Heart right ventricle (tissue), 16 donors: ENCODE measurements around the gene GXYLT1. TPM values are rescaled to one million over a fixed set of nuclear protein-coding genes. Genes with fewer than 3 reads are reported as not detected.
"Not testable (repeated sequence)": the region's sequence is repeated elsewhere in the genome, so short reads cannot be mapped to it uniquely, and the experiment has no call there.

Source experiments
- ATAC-seq, 8 donors: fragments of 200-7000 bp; cut with Tn5 transposase; one replicate each; pipeline ENCODE4 v1.9.1; 2020; ENCODE audit warnings: mild to moderate bottlenecking in 8 of 8, moderate library complexity in 8 of 8, moderate number of reproducible peaks in 1 of 8
- DNase-seq, 2 donors: peaks; one replicate each; pipeline ENCODE4 v3.0.0-alpha.2; 2020
- H3K27ac ChIP-seq, 10 donors: fragments of 200-600 bp; sonication (generic) in 2 of 10; one replicate each; pipeline versions ENCODE4 v1.5.0 to v1.8.0; 2020 to 2022; ENCODE audit warnings: mild to moderate bottlenecking in 3 of 10
- H3K27me3 ChIP-seq, 7 donors: fragments of 200-600 bp; one replicate each; pipeline ENCODE4 v1.8.0; 2021 to 2022; ENCODE audit warnings: mild to moderate bottlenecking in 2 of 7
- H3K36me3 ChIP-seq, 9 donors: fragments of 200-600 bp; sonication (generic) in 1 of 9; one replicate each; pipeline versions ENCODE4 v1.5.0 to v1.8.0; 2020 to 2022; ENCODE audit warnings: mild to moderate bottlenecking in 2 of 9
- H3K4me1 ChIP-seq, 9 donors: fragments of 200-600 bp; sonication (generic) in 1 of 9; one replicate each; pipeline versions ENCODE4 v1.5.0 to v1.8.0; 2020 to 2022; ENCODE audit warnings: mild to moderate bottlenecking in 4 of 9
- H3K4me3 ChIP-seq, 10 donors: fragments of 200-600 bp; sonication (generic) in 2 of 10; one replicate each; pipeline versions ENCODE4 v1.5.0 to v1.8.0; 2020 to 2022; ENCODE audit warnings: mild to moderate bottlenecking in 7 of 10, moderate library complexity in 2 of 10
- H3K9me3 ChIP-seq, 11 donors: fragments of 200-600 bp in 10 of 11; sonication (generic) in 2 of 11; one replicate each; pipeline versions ENCODE4 v1.5.0 to v1.8.0; 2013 to 2022; ENCODE audit warnings: mild to moderate bottlenecking in 2 of 11, control low read depth in 1 of 11, moderate library complexity in 1 of 11
- CTCF ChIP-seq, 9 donors: fragments of 200-600 bp; sonication (generic) in 2 of 9; IDR thresholded peaks; one replicate each; pipeline versions ENCODE4 v1.5.0 to v1.8.0; 2021 to 2022; ENCODE audit warnings: antibody characterized with exemption in 9 of 9, mild to moderate bottlenecking in 5 of 9, moderate library complexity in 1 of 9
- WGBS, 2 donors: extraction: QIAGEN DNeasy Blood & Tissue Kit; methylation state at CpG; one replicate each; pipeline ENCODE4 v1.1.7; 2013; ENCODE audit warnings: inconsistent platforms in 1 of 2; 5-methylcytosine and 5-hydroxymethylcytosine counted together
- intact Hi-C, 10 donors: fragments of 100-400 bp; cut with DNase I; formaldehyde crosslinking; loops; one replicate each; pipeline versions ENCODE4 v1.11.1 to v1.14.2; 2022
- polyA plus RNA-seq, 2 donors: library from polyadenylated mRNA; stranded (reverse); fragments of 200-250 nt; gene quantifications; one replicate each; pipeline ENCODE4 v1.2.3, GENCODE V29; 2013
- total RNA-seq, 10 donors: library from RNA; stranded (reverse); fragmentation: NEBNext Ultra II Directional in 3 of 10; extraction: Animal tissue kit (Norgen Biotek cat#: 25700) in 3 of 10; gene quantifications; one replicate each; pipeline versions ENCODE4 v1.2.1 to v1.2.4, GENCODE V29; 2021 to 2023
- donor health status: Arrhythmogenic right ventricular cardiomyopathy.
- donor health status: ischemic (EF 13 %, LVEDD 7.1; RV severe dilation, severe dysfunction).
- donor health status: healthy with polysubstance abuse.
- donor health status: DM: no; HTN: yes; CAD: no.
- donor health status: DM: no; HTN: no; CAD: no.
- donor health status: ischemic (EF 25% LVEDD 6.9; RV normal size, moderate dysfunction).
- donor health status: ischemic (EF 25% LVEDD 5.7; RV mildly dilated, moderate dysfunction).
- donor health status: healthy.
- donor health status: DM: yes; HTN: yes; CAD: no.
- donor health status: Ischemic cardiomyopathy.
- donor health status: ischemic (EF 35%, LVEDD 5.7; RV mildly dilated, moderate dysfunction).
- donor health status: nonischemic (EF 11% LVEDD 7.7; RV severe dilation, severe dysfunction).
- donor health status: DM: yes; HTN: yes; CAD: no.
- donor health status: PGD.
- donor health status: ischemic (EF 29% LVEDD 5.4; RV normal size, mild dysfunction).
- donor health status: nonischemic (EF 23%, LVEDD 6.1; RV moderate dilation, normal function).

GXYLT1 gene
- total and polyA plus RNA-seq, 12 donors, result 1.7 to 7.8 (median 5.3) TPM

- H3K4me1 ChIP-seq, result peaks cover 0 to 3% (median 0%) of the 10 kb centered on the region in 9 donors
- H3K27me3 ChIP-seq, result no peaks in the 10 kb centered on the region
- no peak overlapping the region for H3K27ac ChIP-seq
- no peak for DNase-seq
- no peaks in the 10 kb centered on the region for H3K9me3 ChIP-seq
- H3K4me3 ChIP-seq, result no peak overlapping the region
- TF ChIP-seq CTCF (IDR thresholded peaks at IDR 0.05), result no peak
- intact Hi-C loops, result loop anchor here in 1 of 10 donors (5.0 kb wide), 1 partner anchor 38 kb away; no protein-coding TSS in a partner anchor
- ATAC-seq, result no peak
- H3K36me3 ChIP-seq, result peaks cover 0 to 59% (median 0%) of the 10 kb centered on the region in 9 donors
Measured at GRCh38 chr12:42190376-42190775, 45.7 kb upstream of the GXYLT1 start.

- ATAC-seq, H3K27ac ChIP-seq, H3K9me3 ChIP-seq, intact Hi-C loops, H3K4me3 ChIP-seq, DNase-seq, H3K27me3 ChIP-seq: not testable (repeated sequence)
- Histone ChIP-seq H3K36me3 (peaks cover 0 to 50% (median 0%) of the 10 kb centered on the region in 9 donors), H3K4me1 (peaks cover 0 to 14% (median 5%) of the 10 kb centered on the region in 9 donors)
- WGBS, 2 donors, result 93 to 95% methylated on average over 3 of the region's 3 CpGs
Measured at GRCh38 chr12:42188275-42188674, 43.6 kb upstream of the GXYLT1 start.

- no peak for TF ChIP-seq CTCF (IDR thresholded peaks at IDR 0.05)
- H3K27ac ChIP-seq, result no peak overlapping the region
- DNase-seq (no peak), ATAC-seq (no peak)
- H3K4me3 ChIP-seq, result no peak overlapping the region
- H3K4me1 ChIP-seq, result peaks cover 0 to 18% (median 8%) of the 10 kb centered on the region in 9 donors
- H3K27me3 ChIP-seq, result no peaks in the 10 kb centered on the region
- intact Hi-C loops, result no loop called here
- H3K36me3 ChIP-seq, result peaks cover 0 to 45% (median 0%) of the 10 kb centered on the region in 9 donors
- no peaks in the 10 kb centered on the region for H3K9me3 ChIP-seq
- 68 to 93% methylated on average over 2 of the region's 2 CpGs for WGBS, 2 donors
Measured at GRCh38 chr12:42187799-42188198, 43.1 kb upstream of the GXYLT1 start.

- 91 to 95% methylated on average over 2 of the region's 2 CpGs for WGBS, 2 donors
- no peak overlapping the region for H3K27ac ChIP-seq
- no peaks in the 10 kb centered on the region for H3K9me3 ChIP-seq
- peaks cover 0 to 25% (median 11%) of the 10 kb centered on the region in 9 donors for H3K4me1 ChIP-seq
- H3K36me3 ChIP-seq, result peaks cover 0 to 37% (median 0%) of the 10 kb centered on the region in 9 donors
- ATAC-seq (no peak), DNase-seq (no peak)
- H3K4me3 ChIP-seq, result no peak overlapping the region
- H3K27me3 ChIP-seq, result no peaks in the 10 kb centered on the region
- no peak for TF ChIP-seq CTCF (IDR thresholded peaks at IDR 0.05)
- intact Hi-C loops, result no loop called here
Measured at GRCh38 chr12:42186793-42187192, 42.1 kb upstream of the GXYLT1 start.

GRCh38 chr12:42182394-42182793 lies 37.7 kb upstream of the GXYLT1 start:
- Histone ChIP-seq H3K4me1 (peaks cover 0 to 26% (median 21%) of the 10 kb centered on the region in 9 donors), H3K9me3 (no peaks in the 10 kb centered on the region), H3K27ac (no peak overlapping the region), H3K36me3 (peaks cover 0 to 18% (median 0%) of the 10 kb centered on the region in 9 donors), H3K27me3 (no peaks in the 10 kb centered on the region), H3K4me3 (no peak overlapping the region)
- intact Hi-C loops, result no loop called here
- ATAC-seq, result no peak
- 62 to 64% methylated on average over 2 of the region's 2 CpGs for WGBS, 2 donors
- no peak for DNase-seq
- TF ChIP-seq CTCF (IDR thresholded peaks at IDR 0.05), result no peak
